GM10847 (cell line): ENCODE data around the gene CYP24A1.

Source experiments
- POLR2A ChIP-seq: IDR thresholded peaks from 2 replicates; pipeline ENCODE4 v1.6.1; 2011; ENCODE audit not compliant: insufficient read length; ENCODE audit errors: extremely low read depth

CYP24A1 gene

DNA sequence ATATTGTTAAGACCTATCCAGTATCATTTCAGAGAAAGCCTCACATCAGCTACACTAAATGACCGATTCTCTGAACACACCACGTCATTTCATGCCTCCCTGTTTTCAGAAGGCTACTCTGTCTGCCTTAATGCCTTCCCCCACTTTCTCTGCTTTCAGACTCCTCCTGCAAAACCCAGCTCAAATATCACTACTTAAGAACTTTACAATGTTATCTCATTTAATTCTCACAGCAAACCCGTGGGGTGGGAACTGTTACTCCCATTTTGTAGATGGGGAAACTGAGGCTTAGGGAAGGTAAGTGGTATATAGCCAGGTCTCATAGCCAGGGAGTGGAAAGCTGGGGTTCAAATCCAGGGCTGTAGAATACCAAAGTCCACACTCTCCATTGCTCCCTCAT, 2.8 kb downstream of the CYP24A1 start:
- TF ChIP-seq POLR2A: no peak

DNA sequence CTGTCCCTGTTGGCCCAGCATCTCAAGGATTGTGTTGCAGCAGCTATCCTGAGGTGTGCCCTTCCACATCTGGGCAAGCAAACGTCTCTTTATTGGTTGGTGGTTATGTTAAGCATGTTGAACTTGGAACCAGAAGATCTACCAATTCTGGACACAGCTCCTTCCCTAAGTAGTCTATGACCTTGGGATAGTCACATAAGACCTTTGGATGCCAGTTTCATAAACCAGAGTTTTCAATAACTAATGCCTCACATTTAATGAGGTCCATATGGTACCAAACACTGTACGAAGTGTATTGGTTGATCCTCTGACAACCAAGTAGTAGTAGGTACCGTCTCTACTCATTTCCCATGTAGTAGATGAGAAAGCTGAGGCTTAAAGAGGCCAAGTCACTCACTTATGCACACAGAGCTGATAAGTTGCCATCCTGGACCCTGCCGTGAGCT, 3.7 kb downstream of the CYP24A1 start:
- no peak for TF ChIP-seq POLR2A

DNA sequence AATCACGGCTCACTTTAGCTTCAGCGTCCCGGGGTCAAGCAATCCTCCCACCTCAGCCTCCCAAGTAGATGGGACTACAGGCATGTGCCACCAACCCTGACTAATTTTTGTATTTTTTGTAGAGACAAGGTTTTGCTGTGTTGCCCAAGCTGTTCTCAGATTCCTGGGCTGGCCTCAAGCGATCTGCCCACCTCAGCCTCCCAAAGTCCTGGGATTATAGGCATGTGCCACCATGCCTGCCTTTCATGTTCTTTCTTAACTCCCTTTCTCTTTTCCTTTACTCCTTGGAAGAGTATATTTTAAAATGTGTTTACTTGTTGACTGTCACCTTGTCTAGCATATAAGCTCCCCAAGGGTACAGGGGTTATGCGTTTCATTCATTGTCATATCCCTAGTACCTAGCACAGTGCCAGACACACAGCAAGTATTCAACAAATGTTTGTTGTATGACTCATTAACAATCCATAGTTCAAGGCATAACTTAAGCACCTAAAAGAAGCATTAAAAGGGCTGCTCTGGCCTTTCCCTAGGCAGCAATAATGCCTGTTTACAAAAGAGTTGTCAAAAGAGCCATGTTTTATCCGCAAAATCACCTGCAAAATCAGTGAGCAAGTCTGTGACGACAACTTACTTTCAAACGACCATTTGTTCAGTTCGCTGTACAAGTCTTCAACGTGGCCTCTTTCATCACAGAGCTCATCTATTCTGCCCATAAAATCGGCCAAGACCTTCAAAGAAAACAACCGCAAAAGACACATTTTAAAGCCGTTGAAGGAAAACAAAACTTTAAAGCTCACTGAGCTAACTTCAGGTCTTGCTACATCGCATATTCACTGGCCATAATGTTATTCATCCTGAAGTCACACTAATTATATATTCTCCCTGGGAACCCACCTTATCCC, 4.6 kb downstream of the CYP24A1 start:
- TF ChIP-seq POLR2A: no peak

DNA sequence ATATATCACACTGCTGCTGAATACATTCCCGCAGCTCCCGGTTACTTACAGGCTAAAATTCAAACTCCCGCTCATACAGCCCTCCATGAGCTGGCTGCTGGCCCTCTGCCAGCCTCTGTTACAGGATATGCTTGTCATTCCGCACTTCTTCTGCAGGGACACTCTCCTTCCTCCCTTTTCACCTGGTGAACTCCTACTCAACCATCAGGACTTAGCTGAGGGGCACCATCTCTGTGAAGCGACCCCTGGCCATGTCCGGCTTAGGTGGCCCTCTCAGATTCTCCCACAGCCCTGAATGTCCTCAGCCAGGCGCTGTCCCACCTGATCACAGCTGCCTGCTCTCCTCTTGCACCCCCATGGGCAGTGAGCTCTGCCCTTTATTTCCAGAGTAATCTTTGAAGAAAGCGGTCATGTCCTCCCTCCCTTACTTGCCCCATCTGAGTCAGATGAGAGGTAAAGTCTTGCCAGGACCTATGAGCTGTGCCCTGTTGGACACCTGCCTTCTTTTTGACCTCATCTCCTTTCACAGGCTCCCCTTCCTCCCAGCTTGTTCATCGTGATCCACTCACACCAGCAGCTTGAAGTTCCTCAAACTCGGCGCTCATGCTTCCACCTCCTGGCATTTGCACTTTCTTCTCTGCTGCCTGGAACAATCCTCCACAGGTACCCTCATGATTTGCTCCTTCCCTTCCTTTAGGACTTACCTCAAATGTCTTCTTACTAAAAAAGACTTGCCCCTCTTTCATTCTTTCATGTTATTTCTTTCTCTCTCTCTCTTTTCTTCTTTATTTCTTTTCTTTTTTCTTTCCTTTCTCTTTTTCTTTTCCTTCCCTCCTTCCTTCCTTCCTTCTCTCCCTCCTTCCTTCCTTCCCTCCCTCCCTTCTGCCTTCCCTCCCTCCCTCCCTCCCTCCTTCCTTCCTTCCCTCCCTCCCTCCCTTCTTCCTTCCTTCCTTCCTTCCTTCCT, 5.6 kb downstream of the CYP24A1 start:
- TF ChIP-seq POLR2A: no peak

DNA sequence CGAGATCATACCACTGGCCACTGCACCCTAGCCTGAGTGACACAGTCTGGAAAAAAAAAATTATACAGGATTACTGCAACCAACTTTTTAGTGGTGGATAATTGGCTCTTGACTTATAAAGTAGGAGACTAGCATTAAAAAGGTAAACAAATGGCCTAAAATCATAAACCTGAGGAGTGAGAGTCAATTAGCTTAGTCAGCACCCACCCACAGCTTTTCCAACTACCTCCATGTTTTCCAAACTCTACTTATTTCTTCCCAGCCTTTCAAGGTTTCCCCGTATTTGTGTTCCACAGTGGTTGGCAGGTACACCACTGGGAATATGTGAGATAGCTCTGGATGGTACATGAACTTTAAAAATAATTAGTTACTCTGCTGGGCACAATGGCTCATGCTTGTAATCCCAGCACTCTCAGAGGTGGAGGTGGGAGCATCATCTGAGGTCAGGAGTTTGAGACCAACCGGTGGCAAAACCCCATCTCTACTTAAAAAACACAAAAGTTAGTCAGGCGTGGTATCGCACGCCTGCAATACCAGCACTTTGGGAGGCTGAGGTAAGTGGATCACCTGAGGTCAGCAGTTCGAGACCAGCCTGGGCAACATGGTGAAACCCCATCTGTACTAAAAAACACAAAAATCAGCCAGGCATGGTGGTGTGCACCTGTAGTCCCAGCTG, 6.7 kb downstream of the CYP24A1 start:
- no peak for TF ChIP-seq POLR2A

DNA sequence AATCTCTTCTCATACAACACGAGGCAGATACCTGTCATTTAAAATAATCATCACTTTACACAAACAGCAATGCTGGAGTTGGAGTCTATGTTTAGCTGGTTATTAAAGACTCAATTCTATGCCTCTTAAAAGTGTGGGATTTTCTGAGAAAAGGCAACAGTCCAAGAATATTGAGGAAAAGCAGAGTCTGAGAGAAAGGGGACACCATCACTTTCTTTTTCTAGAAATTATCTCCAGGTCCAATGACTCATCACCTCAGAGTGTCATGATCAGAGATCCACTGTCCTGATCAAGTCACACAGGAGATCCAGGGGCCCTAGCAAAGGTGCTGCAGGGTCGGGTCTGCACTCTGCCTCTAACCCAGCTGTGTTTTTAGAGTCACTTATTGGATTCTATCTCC, 8.0 kb downstream of the CYP24A1 start:
- no peak for TF ChIP-seq POLR2A

DNA sequence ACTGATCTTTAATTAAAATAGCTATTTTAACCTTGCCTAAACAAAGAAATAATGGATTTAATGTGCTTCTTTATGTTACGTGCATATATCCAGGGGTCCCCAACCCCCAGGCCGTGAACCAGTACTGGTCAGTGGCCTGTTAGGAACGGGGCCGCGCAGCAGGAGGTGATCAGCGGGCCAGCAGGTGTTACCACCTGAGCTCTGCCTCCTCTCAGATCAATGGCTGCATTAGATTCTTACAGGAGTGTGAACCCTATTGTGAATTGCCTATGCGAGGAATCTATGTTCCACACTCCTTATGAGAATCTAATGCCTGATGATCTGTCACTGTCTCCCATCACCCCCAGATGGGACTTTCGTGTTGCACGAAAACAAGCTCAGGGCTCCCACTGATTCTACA, 8.8 kb downstream of the CYP24A1 start:
- TF ChIP-seq POLR2A: no peak

DNA sequence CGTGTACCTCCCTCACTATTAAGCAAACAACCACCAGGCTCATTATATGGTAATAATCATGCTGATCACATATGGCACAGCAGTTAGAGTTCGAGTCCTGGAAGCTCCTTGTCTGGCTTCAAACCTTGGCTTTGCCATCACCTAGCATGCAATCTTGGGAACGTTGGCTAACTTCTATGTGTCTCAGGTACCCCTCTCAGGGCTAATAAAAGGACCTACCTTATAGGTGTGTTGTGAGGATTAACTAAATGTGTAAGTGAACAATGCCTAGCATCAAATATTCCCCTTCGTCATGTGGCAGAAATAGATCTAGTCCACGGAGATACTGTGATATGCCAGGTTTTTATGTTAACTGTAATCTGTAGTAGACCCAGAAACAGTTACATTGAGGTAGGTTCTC, 10.4 kb downstream of the CYP24A1 start:
- no peak for TF ChIP-seq POLR2A

DNA sequence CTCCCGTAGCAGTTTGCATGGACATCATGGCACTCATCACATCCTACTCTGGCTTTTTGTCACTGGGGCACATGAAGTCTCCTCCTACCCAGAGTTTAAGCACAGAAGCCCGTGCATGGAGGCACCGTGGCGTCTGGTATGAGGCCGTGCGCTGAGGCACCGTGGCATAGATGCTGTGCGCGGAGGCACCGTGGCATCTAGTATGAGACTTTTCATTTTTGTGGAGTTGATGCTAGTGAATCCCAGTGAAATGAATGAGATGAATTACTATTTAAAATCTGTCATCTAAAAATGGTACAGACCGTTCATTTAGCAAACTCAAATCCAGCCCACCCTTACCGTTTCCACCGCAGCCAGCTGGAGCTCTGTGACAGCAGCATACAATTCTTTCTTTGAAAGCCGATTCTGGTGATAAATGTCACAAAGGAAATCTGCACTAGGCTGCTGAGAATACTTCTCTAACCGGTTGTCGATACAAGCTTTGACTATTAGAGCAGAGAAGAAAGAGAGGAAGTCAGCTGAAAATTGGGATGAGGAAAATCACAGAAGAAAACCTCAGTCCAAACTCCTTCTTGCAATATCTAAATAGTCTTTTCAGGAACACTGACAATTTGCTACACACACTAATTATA, 11.3 kb downstream of the CYP24A1 start:
- TF ChIP-seq POLR2A: no peak

DNA sequence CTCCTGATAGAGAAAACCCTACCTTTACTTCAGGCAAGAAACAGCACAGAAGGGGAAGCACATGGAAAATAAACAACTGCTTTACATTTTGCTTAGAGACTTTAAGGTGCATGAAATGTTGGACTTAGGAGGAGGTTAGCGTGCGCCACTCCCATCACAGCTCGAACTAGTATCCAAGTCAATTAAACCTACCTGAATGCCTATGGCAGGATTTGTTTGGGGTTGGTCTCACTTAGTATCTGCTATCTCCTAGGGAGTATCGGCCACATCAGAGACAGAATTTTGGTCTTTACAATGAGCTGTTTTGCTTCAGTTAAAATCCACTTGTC, 12.0 kb downstream of the CYP24A1 start:
- no peak for TF ChIP-seq POLR2A

DNA sequence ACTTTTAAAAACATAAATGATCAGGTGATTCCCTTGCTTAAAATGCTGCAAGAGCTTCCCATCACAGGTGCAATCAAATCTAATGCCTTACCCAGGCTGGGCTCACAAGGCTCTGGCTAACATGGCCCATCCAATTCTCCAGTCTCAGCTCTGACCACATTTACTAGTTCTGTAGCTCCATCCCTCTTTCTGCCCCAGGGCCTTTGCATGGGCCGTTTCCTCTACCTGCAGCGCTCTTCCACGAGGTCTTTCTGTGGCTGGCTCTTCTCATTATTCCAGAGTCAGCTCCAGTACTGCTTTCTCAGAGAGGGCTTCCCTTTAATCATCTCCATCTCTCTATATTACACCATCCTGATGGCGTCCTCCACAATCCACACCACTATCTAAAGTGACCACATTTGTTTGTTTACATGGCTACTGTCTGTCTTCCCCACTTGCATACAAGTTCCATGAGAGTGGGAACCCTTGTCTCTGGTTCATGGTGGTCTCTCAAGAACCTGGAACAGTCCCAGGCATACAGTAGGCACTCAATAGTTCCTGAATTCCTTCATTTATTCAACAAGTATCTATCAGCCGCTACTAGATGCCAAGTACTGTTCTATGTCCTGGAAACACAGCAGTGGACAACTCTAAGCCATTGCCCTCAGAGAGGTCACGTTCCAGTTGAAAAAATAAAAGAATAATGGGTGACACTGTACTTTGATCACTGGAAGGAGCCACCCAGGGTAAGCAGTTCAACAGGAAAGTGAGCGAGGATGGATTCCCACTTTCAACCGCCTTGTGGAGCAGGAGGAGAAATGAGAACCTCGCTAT, 12.6 kb downstream of the CYP24A1 start:
- no peak for TF ChIP-seq POLR2A

DNA sequence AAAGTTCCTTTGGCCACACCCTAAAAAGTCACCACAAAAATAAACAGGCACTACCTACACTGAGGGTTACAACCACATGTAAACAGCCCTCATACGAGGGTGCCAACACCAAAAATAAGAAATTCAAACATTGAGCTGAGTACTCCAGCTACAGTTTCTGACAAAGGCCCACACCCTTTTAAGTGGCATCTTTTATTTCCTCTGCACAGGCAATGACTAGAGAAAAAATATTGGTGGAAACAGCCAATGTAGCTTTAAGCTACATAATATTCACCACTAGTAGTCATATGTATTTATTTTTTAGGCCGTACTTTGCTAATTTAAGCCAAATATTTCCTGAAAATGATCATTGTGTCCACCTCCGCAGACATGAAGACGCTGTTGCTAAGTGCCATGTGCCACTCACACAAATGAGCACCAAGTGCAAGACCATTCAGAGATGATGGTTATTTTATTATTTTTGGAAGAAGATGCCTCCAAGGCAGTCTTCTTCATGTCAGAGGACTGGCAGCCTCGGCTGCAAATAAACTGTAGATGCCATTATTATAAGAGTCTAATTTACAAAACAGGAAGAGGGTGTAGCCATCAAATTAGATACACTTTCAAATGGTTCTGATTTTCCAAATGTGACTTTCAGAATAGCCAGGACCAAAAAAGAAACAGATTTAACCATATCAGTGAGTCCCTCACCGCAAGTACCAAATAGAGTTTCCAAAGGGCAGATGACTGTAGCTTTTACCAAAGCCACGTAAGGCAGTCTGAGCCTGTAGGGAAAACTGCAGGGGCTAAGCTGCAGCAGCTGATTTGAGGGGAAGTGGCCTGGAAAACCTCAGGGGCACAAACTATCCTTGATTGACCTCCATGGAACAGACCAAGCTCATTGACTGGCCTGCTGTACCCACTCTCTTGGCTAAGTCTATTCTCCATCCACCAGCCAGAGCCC, 13.4 kb downstream of the CYP24A1 start:
- TF ChIP-seq POLR2A: no peak

DNA sequence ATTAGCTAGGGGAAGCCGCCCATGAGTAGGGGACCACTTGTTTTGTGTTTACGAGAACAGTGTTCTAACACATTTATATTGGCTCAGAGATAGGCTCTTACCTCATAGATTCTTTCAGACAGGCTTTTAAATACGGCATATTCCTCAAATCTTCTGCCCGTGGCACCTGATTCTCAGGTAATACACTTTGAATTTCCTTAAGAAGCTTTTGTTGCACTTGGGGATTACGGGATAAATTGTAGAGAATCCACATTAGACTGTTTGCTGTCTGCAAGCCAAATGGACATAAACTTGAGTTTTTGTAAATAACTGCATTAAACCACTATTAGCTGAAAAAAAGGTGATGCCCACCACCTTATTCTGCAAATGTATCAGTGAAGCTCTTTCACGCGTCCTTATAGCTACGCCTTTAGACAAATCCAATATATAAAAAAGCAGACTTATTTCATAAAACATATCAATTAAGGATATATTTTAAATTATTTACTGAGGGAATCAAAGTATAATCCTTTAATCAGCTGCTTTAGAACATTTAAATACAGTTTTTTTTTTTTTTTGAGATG, 14.8 kb downstream of the CYP24A1 start:
- TF ChIP-seq POLR2A: no peak
